ENCODE measurements around the gene AKAP6. TPM values are rescaled to one million over a fixed set of nuclear protein-coding genes. Genes with fewer than 3 reads are reported as not detected.

Gene AKAP6
- total RNA-seq, 3 donors from 2014 or later, result 1.1 to 9.1 (median 4.6) TPM

DNA sequence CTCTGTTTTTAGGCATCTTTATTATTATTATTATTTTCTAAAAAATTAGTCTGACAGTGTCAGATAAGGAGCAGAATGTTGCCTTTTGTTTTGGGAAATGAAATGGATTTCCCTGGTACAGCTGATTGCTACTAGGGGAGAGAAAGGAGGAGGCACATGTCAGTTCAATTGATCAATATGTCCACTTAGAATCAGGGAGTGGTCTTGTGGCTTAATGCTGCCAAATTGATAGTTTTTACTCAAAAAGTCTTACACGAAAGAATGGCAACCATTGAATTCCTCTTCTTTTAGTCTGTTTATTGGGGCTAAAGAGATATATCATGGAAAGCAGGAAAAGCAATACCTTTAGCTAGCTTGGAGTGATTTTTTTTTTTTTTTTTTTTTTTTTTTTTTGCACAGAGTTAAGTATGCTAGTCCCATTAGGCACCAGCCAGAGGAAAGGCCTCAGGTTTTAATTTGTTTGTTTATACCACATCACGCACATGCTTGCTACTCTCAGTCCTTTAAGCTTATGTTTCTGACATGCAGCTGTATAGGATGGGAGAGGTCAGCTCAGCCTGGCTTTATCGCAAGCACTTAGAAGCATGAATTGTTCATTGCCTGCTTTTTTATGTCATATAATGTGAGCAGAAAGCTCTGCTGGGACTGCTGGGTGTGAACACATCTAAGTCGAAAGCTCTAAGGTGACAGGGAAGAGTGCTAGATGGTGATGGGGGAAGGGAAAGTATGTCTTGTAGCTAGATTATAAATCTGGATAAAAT is 1.4 kb downstream of the AKAP6 start:
- TF ChIP-seq POLR2A (IDR thresholded peaks at IDR 0.05) (no peak), POLR2AphosphoS5 (IDR thresholded peaks at IDR 0.05) (no peak)
- TF ChIP-seq, protein P1, sequence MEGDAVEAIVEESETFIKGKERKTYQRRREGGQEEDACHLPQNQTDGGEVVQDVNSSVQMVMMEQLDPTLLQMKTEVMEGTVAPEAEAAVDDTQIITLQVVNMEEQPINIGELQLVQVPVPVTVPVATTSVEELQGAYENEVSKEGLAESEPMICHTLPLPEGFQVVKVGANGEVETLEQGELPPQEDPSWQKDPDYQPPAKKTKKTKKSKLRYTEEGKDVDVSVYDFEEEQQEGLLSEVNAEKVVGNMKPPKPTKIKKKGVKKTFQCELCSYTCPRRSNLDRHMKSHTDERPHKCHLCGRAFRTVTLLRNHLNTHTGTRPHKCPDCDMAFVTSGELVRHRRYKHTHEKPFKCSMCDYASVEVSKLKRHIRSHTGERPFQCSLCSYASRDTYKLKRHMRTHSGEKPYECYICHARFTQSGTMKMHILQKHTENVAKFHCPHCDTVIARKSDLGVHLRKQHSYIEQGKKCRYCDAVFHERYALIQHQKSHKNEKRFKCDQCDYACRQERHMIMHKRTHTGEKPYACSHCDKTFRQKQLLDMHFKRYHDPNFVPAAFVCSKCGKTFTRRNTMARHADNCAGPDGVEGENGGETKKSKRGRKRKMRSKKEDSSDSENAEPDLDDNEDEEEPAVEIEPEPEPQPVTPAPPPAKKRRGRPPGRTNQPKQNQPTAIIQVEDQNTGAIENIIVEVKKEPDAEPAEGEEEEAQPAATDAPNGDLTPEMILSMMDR (IDR thresholded peaks at IDR 0.05), result no peak
- Histone ChIP-seq H3K4me1 (no peaks in the 10 kb centered on the region), H3K36me3 (no peaks in the 10 kb centered on the region), H3K27ac (no peak overlapping the region), H3K4me3 (no peak overlapping the region), H3K27me3 (no peaks in the 10 kb centered on the region), H3K9me3 (no peaks in the 10 kb centered on the region)
- intact Hi-C loops (cut with DNase I; ENCODE audit: low total_unique reads), result no loop called here
- DNase-seq (ENCODE audit: low spot score in 2 of 2), result no peak

GRCh38 chr14:32331206-32331605 is 2.1 kb downstream of the AKAP6 start:
- Histone ChIP-seq H3K4me3 (no peak overlapping the region), H3K36me3 (no peaks in the 10 kb centered on the region), H3K27me3 (no peaks in the 10 kb centered on the region), H3K27ac (no peak overlapping the region), H3K4me1 (no peaks in the 10 kb centered on the region), H3K9me3 (no peaks in the 10 kb centered on the region)
- intact Hi-C loops (cut with DNase I; ENCODE audit: low total_unique reads), result no loop called here
- TF ChIP-seq POLR2AphosphoS5 (IDR thresholded peaks at IDR 0.05), result no peak
- no peak for TF ChIP-seq POLR2A (IDR thresholded peaks at IDR 0.05)
- TF ChIP-seq, protein P1 (IDR thresholded peaks at IDR 0.05), result no peak
- DNase-seq (ENCODE audit: low spot score in 2 of 2), result no peak

DNA sequence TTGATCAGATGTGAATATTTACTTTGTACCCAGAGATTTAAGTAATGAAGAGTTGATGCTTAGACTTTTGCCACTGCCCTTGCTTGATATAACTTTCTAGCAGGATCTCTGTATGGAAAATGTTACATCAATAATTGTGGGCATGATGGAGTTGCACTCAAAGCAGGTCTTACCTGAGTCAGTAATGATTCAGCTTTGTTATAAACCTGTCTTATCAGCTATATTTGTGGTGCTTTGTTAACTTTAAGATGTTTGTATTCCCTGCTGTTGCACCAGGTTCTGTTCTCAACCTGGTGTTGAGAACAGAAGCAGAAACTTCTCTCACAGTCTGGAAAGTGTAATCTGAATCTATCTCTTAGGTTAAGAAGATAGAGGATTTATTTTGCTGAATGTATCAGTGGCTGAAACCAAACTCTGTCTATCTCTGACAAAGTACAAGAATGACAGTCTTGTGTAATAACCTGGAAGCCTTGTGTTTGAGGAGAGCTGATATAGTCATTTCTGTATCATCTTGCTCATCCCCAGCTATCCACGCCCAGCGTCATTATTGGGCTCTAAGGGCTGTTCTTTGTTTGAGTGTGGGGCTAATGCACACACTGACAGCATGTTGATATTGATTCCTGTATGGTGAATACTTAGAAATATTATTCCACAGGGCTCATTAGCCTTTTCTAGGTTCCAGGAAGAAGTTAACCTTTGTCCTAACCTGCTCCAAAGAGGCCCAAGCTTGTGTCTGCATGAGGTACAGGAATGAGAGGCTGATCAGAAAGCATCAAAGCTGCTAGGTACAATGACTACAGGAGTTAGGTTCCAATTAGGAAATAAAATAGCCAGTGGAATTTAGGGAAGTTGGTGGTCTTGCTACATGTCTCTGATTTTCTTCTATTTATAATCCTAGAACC is 3.6 kb downstream of the AKAP6 start:
- no peaks in the 10 kb centered on the region for H3K36me3 ChIP-seq
- H3K27ac ChIP-seq, result no peak overlapping the region
- no peak for DNase-seq (ENCODE audit: low spot score in 2 of 2)
- intact Hi-C loops (cut with DNase I; ENCODE audit: low total_unique reads), result no loop called here
- no peaks in the 10 kb centered on the region for H3K4me1 ChIP-seq
- no peaks in the 10 kb centered on the region for H3K9me3 ChIP-seq
- TF ChIP-seq, protein P1 (IDR thresholded peaks at IDR 0.05), result no peak
- TF ChIP-seq POLR2A (IDR thresholded peaks at IDR 0.05) (no peak), POLR2AphosphoS5 (IDR thresholded peaks at IDR 0.05) (no peak)
- H3K4me3 ChIP-seq, result no peak overlapping the region
- no peaks in the 10 kb centered on the region for H3K27me3 ChIP-seq

DNA sequence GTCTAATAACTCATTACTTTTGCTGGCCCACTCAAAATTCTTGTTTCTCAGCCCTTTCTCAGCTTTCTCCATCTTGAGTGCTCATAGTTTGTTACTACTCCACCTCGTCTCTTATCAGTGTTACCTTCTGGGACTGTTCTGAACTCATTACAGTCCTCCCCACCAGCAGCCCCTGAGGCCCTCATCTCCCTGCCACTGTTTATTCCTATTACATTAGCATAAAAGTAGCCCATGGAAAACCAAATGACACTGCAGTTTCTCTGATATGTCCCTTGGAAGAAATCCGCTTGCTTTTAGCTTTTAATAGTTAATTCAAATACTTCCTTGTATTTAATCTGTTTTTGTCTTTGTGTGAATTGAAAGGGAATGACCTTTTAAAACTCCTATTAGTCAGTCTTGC is 7.6 kb downstream of the AKAP6 start:
- intact Hi-C loops (cut with DNase I; ENCODE audit: low total_unique reads), result no loop called here
- TF ChIP-seq, protein P1 (IDR thresholded peaks at IDR 0.05), result no peak
- TF ChIP-seq POLR2A (IDR thresholded peaks at IDR 0.05) (no peak), POLR2AphosphoS5 (IDR thresholded peaks at IDR 0.05) (no peak)

GRCh38 chr14:32337759-32338158 is 8.7 kb downstream of the AKAP6 start:
- intact Hi-C loops (cut with DNase I; ENCODE audit: low total_unique reads), result no loop called here
- Histone ChIP-seq H3K9me3 (no peaks in the 10 kb centered on the region), H3K27me3 (no peaks in the 10 kb centered on the region), H3K4me3 (no peak overlapping the region), H3K4me1 (no peaks in the 10 kb centered on the region), H3K36me3 (no peaks in the 10 kb centered on the region), H3K27ac (no peak overlapping the region)
- no peak for TF ChIP-seq POLR2AphosphoS5 (IDR thresholded peaks at IDR 0.05)
- TF ChIP-seq, protein P1 (IDR thresholded peaks at IDR 0.05), result no peak
- no peak for DNase-seq (ENCODE audit: low spot score in 2 of 2)

More for the DNA sequence above, 7.6 kb downstream of the AKAP6 start:
- DNase-seq (ENCODE audit: low spot score in 2 of 2), result no peak
- Histone ChIP-seq H3K27ac (no peak overlapping the region), H3K4me1 (no peaks in the 10 kb centered on the region), H3K27me3 (no peaks in the 10 kb centered on the region), H3K9me3 (no peaks in the 10 kb centered on the region), H3K4me3 (no peak overlapping the region), H3K36me3 (no peaks in the 10 kb centered on the region)
